Adrenal gland (tissue), 12 donors: ENCODE results near the gene NDST1. TPM values are rescaled to one million over a fixed set of nuclear protein-coding genes. Genes with fewer than 3 reads are reported as not detected.

Source experiments
- DNase-seq, 7 donors: peaks; one replicate each; pipeline ENCODE4 v3.0.0-alpha.2; 2019 to 2020
- H3K27ac ChIP-seq, 5 donors: fragments of 200-600 bp; sonication (generic) in 4 of 5; 1 replicate in 3 of 5; 2 replicates in 2 of 5; pipeline versions ENCODE4 v1.5.1 to v1.8.0; 2016 to 2020; ENCODE audit warnings: mild to moderate bottlenecking in 1 of 5
- H3K27me3 ChIP-seq: fragments of 200-600 bp; 2 replicates; pipeline ENCODE4 v1.8.0; 2021
- H3K36me3 ChIP-seq, 2 donors: fragments of 200-600 bp; replicated peaks in 1 of 2; 1 replicate in 1 of 2; 2 replicates in 1 of 2; pipeline versions ENCODE4 v1.5.1 to v1.8.0; 2018 to 2022
- H3K4me1 ChIP-seq, 2 donors: fragments of 200-600 bp; replicated peaks in 1 of 2; 1 replicate in 1 of 2; 2 replicates in 1 of 2; pipeline versions ENCODE4 v1.5.1 to v1.8.0; 2018 to 2021
- H3K4me3 ChIP-seq, 4 donors: fragments of 200-600 bp; sonication (generic) in 3 of 4; one replicate each; pipeline ENCODE4 v1.5.1; 2016 to 2018
- H3K9me3 ChIP-seq, 3 donors: fragments of 200-600 bp; sonication (generic) in 1 of 3; replicated peaks in 1 of 3; 1 replicate in 2 of 3; 2 replicates in 1 of 3; pipeline versions ENCODE4 v1.5.1 to v1.8.0; 2016 to 2021
- POLR2A ChIP-seq, 2 donors: fragments of 450-650 bp; IDR thresholded peaks; one replicate each; pipeline ENCODE4 v1.6.1; 2017; ENCODE audit warnings: antibody characterized with exemption in 2 of 2, mild to moderate bottlenecking in 2 of 2, moderate library complexity in 1 of 2
- WGBS, 4 donors: extraction: QIAGEN DNeasy Blood & Tissue Kit in 2 of 4; methylation state at CpG; one replicate each; pipeline versions ENCODE4 v1.1.5 to v1.1.7; 2013 to 2017; 5-methylcytosine and 5-hydroxymethylcytosine counted together
- intact Hi-C, 2 donors: fragments of 100-400 bp; cut with DNase I; formaldehyde crosslinking; loops; one replicate each; pipeline versions ENCODE4 v1.14.1 to v1.15.0; 2022 to 2023
- polyA plus RNA-seq, 3 donors: library from polyadenylated mRNA; stranded (reverse); fragments of 200-250 nt in 2 of 3; fragments of 350-450 nt in 1 of 3; fragmentation: Illumina TruSeq in 1 of 3; extraction: RNeasy Lipid Tissue Mini Kit (QIAGEN cat#74804) in 1 of 3; gene quantifications; one replicate each; pipeline ENCODE4 v1.2.3, GENCODE V29; 2013 to 2014
- total RNA-seq, 9 donors: library from RNA; depleted of rRNA in 4 of 9; stranded (reverse); fragments of >200 nt in 4 of 9; fragments of 120-200 nt in 1 of 9; fragmentation: NEBNext Ultra II Directional in 1 of 9; extraction: Animal tissue kit (Norgen Biotek cat#: 25700) in 1 of 9; gene quantifications; one replicate each; pipeline versions ENCODE4 v1.1.0 to v1.2.4, GENCODE V29; 2013 to 2023
- TF ChIP-seq, protein P1 (sequence below), 6 experiments: fragments of 450-650 bp in 4 of 6; fragments of 200-600 bp in 2 of 6; sonication (generic) in 1 of 6; IDR thresholded peaks; 1 replicate in 5 of 6; 2 replicates in 1 of 6; pipeline versions ENCODE4 v1.5.1 to v1.8.0; 2016 to 2021; ENCODE audit warnings: antibody characterized with exemption in 6 of 6, mild to moderate bottlenecking in 2 of 6, moderate library complexity in 1 of 6
- donor health status: healthy with polysubstance abuse.
- donor health status: Bipolar disorder and iron deficiency.
- donor health status: DM: yes; HTN: yes; CAD: no.
- donor health status: DM: no; HTN: no; CAD: no.
- donor health status: DM: no; HTN: no; CAD: no.
- donor health status: DM: yes; HTN: yes; CAD: no.

Gene NDST1
- total and polyA plus RNA-seq, 12 donors, result 9.6 to 154 (median 94.7) TPM

DNA sequence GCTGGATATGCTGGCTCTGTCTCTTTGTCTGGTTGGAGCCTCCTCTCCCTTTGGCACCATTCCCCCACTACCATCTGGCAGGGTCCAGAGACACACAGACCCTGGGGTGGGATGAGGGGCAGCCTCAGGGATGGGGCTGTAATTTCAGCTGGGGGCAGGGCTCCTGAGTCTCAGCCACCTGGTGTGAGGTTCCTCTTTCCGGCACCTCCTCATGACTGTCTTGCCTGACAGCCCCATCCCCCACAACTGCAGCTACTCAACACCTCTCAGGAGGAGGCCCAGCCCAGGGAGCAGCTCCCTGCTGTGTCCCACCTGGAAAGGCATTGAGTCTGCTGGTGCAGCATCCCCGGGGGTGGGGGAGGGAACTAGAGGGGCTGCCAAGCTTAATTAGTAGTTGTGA, 46.7 kb upstream of the NDST1 start:
- no peak for TF ChIP-seq POLR2A (IDR thresholded peaks at IDR 0.05)
- TF ChIP-seq, protein P1, sequence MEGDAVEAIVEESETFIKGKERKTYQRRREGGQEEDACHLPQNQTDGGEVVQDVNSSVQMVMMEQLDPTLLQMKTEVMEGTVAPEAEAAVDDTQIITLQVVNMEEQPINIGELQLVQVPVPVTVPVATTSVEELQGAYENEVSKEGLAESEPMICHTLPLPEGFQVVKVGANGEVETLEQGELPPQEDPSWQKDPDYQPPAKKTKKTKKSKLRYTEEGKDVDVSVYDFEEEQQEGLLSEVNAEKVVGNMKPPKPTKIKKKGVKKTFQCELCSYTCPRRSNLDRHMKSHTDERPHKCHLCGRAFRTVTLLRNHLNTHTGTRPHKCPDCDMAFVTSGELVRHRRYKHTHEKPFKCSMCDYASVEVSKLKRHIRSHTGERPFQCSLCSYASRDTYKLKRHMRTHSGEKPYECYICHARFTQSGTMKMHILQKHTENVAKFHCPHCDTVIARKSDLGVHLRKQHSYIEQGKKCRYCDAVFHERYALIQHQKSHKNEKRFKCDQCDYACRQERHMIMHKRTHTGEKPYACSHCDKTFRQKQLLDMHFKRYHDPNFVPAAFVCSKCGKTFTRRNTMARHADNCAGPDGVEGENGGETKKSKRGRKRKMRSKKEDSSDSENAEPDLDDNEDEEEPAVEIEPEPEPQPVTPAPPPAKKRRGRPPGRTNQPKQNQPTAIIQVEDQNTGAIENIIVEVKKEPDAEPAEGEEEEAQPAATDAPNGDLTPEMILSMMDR (IDR thresholded peaks at IDR 0.05), result no peak
- Histone ChIP-seq H3K4me3 (no peak overlapping the region), H3K4me1 (peaks cover 13 to 18% of the 10 kb centered on the region in 2 donors), H3K9me3 (no peaks in the 10 kb centered on the region), H3K27me3 (no peaks in the 10 kb centered on the region), H3K27ac (no peak overlapping the region), H3K36me3 (no peaks in the 10 kb centered on the region)
- intact Hi-C loops, result loop anchor here (5.0 kb wide), 2 partner anchors 66 to 86 kb away; no protein-coding TSS in a partner anchor
- no peak for DNase-seq
- WGBS, 4 donors, result 50 to 65% (median 56%) methylated on average over 1 to 2 of the region's 2 CpGs; no CpG with 5 or more reads in 1 of the 4 donors

DNA sequence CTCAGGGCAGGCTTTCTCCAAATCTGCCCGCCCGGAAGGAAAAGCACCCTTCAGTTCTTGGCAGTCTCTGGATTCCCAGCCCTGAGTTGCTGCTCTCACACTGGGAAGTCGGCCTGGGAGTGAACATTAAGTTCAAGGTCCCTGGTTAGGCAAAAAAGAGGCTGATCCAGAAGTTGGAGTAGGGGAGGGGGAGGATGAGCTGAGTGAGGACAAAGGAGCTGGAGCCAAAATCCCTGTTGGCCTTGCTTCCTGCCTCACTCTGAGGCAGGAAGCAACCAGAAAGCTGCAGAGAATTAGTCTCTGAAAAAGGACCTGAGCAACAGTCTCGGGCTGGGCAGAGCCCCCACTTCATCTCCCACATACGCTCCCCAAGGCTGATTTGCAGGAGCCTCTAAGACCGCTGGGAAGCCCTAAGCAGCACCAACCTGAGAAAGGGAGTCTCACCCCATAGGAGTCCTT, 43.3 kb upstream of the NDST1 start:
- Histone ChIP-seq H3K27me3 (no peaks in the 10 kb centered on the region), H3K36me3 (no peaks in the 10 kb centered on the region), H3K9me3 (no peaks in the 10 kb centered on the region), H3K4me1 (peaks cover 13 to 18% of the 10 kb centered on the region in 2 donors), H3K4me3 (no peak overlapping the region), H3K27ac (peak overlapping the region; percentile 37 to 84 (median 70))
- intact Hi-C loops, result loop anchor here (5.0 kb wide), 2 partner anchors 63 to 83 kb away; no protein-coding TSS in a partner anchor
- peak; percentile 58 to 88 (median 83) for DNase-seq
- 18 to 28% (median 22%) methylated on average over 3 to 6 of the region's 6 CpGs for WGBS, 4 donors
- peak in 1 of 2 donors; percentile 54 for TF ChIP-seq POLR2A (IDR thresholded peaks at IDR 0.05)
- TF ChIP-seq, protein P1 (IDR thresholded peaks at IDR 0.05), result no peak

DNA sequence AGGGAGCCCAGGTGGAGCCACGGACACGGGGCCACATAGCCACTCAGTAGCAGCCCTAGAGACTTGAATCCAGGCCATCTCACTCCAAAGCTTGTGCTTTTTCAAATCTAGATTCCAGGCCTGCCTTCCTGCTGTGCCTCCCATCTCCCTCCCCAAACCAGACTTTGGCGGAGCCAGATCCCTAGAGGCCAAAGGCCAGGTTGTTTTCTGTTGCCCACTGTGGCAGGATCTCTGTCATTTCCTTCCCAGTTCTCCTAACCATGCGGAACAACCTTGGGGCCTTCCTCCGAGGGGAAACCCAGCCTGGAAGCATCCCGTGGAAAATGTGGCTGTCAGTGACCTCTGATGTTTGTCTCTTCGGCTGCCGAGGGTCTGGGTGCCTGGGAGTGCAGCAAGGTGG, 42.0 kb upstream of the NDST1 start:
- Histone ChIP-seq H3K4me1 (peaks cover 13 to 18% of the 10 kb centered on the region in 2 donors), H3K9me3 (no peaks in the 10 kb centered on the region), H3K36me3 (no peaks in the 10 kb centered on the region), H3K27me3 (no peaks in the 10 kb centered on the region), H3K27ac (peak overlapping the region in 2 of 5 donors; percentile 81 to 84), H3K4me3 (no peak overlapping the region)
- peak in 2 of 7 donors; percentile 30 to 63 for DNase-seq
- intact Hi-C loops, result no loop called here
- 62 to 82% (median 69%) methylated on average over 6 to 8 of the region's 8 CpGs for WGBS, 4 donors
- no peak for TF ChIP-seq POLR2A (IDR thresholded peaks at IDR 0.05)
- TF ChIP-seq, protein P1 (IDR thresholded peaks at IDR 0.05), result no peak

DNA sequence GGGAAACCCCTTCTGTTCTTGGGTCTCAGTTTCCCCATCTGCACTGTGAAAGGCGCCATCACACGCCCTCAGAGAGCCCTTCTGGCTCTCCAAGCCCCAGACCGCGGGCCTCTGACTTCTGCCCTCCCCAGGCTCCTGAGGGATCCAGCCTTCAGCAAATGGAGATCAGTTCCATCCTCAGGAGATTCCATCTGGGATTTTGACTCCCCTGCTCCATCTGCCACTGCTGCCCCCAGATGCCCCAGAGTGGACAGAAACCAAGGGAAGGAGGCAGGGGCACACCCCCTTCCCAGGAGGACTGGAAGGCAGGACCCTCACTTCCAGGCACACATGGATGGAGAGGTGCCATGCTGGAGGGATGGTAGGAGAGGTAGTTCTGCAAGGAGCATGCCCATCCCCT, 39.7 kb upstream of the NDST1 start:
- Histone ChIP-seq H3K4me3 (no peak overlapping the region), H3K27ac (no peak overlapping the region), H3K4me1 (peaks cover 13 to 25% of the 10 kb centered on the region in 2 donors), H3K27me3 (no peaks in the 10 kb centered on the region), H3K9me3 (no peaks in the 10 kb centered on the region), H3K36me3 (no peaks in the 10 kb centered on the region)
- intact Hi-C loops, result no loop called here
- TF ChIP-seq, protein P1 (IDR thresholded peaks at IDR 0.05), result no peak
- TF ChIP-seq POLR2A (IDR thresholded peaks at IDR 0.05), result no peak
- DNase-seq, result no peak
- WGBS, 4 donors, result 93 to 100% (median 98%) methylated on average over 2 to 4 of the region's 4 CpGs
